Fibroblast of lung (primary cell): ENCODE measurements around the gene CFAP20.

Source experiments
- EZH2 ChIP-seq: IDR thresholded peaks from 2 replicates; pipeline ENCODE4 v1.5.1; 2012; ENCODE audit warnings: low read length, control low read depth, mild to moderate bottlenecking; ENCODE audit errors: missing control alignments
- TF ChIP-seq, protein P1 (sequence below), 2 donors: IDR thresholded peaks in 1 of 2; conservative IDR thresholded peaks in 1 of 2; 1 replicate in 1 of 2; 2 replicates in 1 of 2; pipeline ENCODE4 v1.5.1; 2011 to 2012; ENCODE audit warnings: low read length in 2 of 2, control low read depth in 1 of 2, inconsistent platforms in 1 of 2, low read depth in 1 of 2, mild to moderate bottlenecking in 1 of 2

DNA sequence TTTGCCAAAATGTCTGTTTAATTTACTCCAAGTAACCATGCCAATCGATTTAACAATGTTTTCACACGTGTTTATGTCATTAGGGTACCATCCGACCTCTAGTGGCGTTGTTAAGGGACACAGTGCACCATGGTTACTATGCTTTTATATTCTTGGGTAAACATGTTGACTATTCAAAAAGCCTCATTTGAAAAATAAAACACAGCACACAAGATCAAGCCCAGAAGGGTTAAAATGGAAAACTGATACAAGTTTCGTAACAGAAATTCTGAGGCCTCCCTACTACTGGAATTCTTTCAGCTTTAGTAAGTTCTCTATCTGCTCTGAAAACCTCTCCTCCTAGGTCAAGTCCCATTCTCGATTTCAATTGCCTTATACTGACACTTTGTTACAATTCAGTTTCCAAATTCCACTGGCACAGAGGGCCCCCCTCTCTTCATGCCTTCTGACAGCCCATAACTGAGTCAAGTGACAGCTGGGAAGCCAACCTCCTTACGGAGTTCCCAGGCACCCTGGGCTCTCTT, 2.1 kb downstream of the CFAP20 start:
- TF ChIP-seq, protein P1, sequence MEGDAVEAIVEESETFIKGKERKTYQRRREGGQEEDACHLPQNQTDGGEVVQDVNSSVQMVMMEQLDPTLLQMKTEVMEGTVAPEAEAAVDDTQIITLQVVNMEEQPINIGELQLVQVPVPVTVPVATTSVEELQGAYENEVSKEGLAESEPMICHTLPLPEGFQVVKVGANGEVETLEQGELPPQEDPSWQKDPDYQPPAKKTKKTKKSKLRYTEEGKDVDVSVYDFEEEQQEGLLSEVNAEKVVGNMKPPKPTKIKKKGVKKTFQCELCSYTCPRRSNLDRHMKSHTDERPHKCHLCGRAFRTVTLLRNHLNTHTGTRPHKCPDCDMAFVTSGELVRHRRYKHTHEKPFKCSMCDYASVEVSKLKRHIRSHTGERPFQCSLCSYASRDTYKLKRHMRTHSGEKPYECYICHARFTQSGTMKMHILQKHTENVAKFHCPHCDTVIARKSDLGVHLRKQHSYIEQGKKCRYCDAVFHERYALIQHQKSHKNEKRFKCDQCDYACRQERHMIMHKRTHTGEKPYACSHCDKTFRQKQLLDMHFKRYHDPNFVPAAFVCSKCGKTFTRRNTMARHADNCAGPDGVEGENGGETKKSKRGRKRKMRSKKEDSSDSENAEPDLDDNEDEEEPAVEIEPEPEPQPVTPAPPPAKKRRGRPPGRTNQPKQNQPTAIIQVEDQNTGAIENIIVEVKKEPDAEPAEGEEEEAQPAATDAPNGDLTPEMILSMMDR (conservative IDR thresholded peaks at IDR 0.05 in 1 of 2, IDR thresholded peaks at IDR 0.05 in 1 of 2; ENCODE audit: low read depth in 1 of 2, low read length in 2 of 2), result peak; percentile 20 to 34
- TF ChIP-seq EZH2, result no peak
